Suprapubic skin (tissue), 4 donors: ENCODE results near the gene SAMM50.

Experiments
- POLR2A ChIP-seq, 2 donors: fragments of 450-650 bp; IDR thresholded peaks; one replicate each; pipeline ENCODE4 v1.6.1; 2017; ENCODE audit warnings: antibody characterized with exemption in 2 of 2, mild to moderate bottlenecking in 2 of 2, moderate library complexity in 2 of 2
- POLR2AphosphoS5 ChIP-seq, 3 donors: sonication (generic); formaldehyde crosslinking; IDR thresholded peaks; one replicate each; pipeline ENCODE4 v1.6.1; 2017; ENCODE audit warnings: antibody characterized with exemption in 3 of 3
- TF ChIP-seq, protein P1 (sequence below), 2 donors: fragments of 200-600 bp in 1 of 2; fragments of 450-650 bp in 1 of 2; sonication (generic) in 1 of 2; IDR thresholded peaks; one replicate each; pipeline ENCODE4 v1.5.1; 2016 to 2019; ENCODE audit warnings: antibody characterized with exemption in 2 of 2, mild to moderate bottlenecking in 1 of 2, moderate library complexity in 1 of 2

DNA sequence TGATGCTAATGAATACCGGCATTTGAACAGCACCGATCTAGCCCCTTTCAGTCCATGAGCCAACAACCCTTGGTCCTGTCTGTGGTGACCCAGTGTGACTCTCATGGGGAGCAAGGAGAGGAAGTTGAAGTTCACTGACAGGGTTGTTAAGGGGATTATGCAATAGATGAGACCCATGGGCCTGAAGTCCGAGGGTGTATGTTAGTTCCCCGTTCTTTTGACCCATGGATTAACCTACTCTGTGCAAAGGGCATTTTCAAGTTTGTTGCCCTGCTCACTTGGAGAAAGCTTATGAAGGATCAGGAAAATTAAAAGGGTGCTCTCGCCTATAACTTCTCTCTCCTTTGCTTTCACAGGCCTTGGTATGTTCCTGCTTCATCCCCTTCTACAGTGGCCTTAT is 26.8 kb upstream of the SAMM50 start:
- TF ChIP-seq, protein P1, sequence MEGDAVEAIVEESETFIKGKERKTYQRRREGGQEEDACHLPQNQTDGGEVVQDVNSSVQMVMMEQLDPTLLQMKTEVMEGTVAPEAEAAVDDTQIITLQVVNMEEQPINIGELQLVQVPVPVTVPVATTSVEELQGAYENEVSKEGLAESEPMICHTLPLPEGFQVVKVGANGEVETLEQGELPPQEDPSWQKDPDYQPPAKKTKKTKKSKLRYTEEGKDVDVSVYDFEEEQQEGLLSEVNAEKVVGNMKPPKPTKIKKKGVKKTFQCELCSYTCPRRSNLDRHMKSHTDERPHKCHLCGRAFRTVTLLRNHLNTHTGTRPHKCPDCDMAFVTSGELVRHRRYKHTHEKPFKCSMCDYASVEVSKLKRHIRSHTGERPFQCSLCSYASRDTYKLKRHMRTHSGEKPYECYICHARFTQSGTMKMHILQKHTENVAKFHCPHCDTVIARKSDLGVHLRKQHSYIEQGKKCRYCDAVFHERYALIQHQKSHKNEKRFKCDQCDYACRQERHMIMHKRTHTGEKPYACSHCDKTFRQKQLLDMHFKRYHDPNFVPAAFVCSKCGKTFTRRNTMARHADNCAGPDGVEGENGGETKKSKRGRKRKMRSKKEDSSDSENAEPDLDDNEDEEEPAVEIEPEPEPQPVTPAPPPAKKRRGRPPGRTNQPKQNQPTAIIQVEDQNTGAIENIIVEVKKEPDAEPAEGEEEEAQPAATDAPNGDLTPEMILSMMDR (IDR thresholded peaks at IDR 0.05): no peak
- TF ChIP-seq POLR2AphosphoS5 (IDR thresholded peaks at IDR 0.05): no peak
- no peak for TF ChIP-seq POLR2A (IDR thresholded peaks at IDR 0.05)
